GM23338 (cell line): ENCODE measurements around the gene SLC37A4. TPM values are rescaled to one million over a fixed set of nuclear protein-coding genes. Genes with fewer than 3 reads are reported as not detected.

Source experiments
- ATAC-seq: fragments of 200-7000 bp; cut with Tn5 transposase; 3 replicates; pipeline ENCODE4 v1.9.1; 2020
- DNase-seq: peaks from one replicate; pipeline ENCODE4 v3.0.0-alpha.2; 2015; ENCODE audit warnings: low spot score
- H2AFZ ChIP-seq: fragments of 200-600 bp; sonication (generic); 2 replicates; pipeline ENCODE4 v1.8.0; 2016; ENCODE audit warnings: antibody characterized with exemption, mild to moderate bottlenecking, moderate library complexity
- H3F3A ChIP-seq: fragments of 200-600 bp; sonication (generic); replicated peaks from 2 replicates; pipeline ENCODE4 v1.8.0; 2017; ENCODE audit warnings: antibody characterized with exemption, mixed run types, low read depth
- H3K27ac ChIP-seq: fragments of 200-600 bp; sonication (generic); 2 replicates; pipeline ENCODE4 v1.6.1; 2016; ENCODE audit warnings: low read depth
- H3K27me3 ChIP-seq: fragments of 200-600 bp; sonication (generic); 2 replicates; pipeline ENCODE4 v1.8.0; 2016; ENCODE audit warnings: mild to moderate bottlenecking, mixed run types, moderate library complexity; ENCODE audit not compliant: insufficient read depth
- H3K36me3 ChIP-seq: fragments of 200-600 bp; sonication (generic); 2 replicates; pipeline ENCODE4 v1.8.0; 2016; ENCODE audit warnings: mild to moderate bottlenecking; ENCODE audit not compliant: insufficient read depth
- H3K4me1 ChIP-seq: fragments of 200-600 bp; sonication (generic); 2 replicates; pipeline ENCODE4 v1.8.0; 2016; ENCODE audit warnings: mild to moderate bottlenecking, moderate library complexity; ENCODE audit not compliant: insufficient read depth
- H3K4me2 ChIP-seq: fragments of 200-600 bp; sonication (generic); 2 replicates; pipeline ENCODE4 v1.7.1; 2017; ENCODE audit warnings: mixed run types
- H3K4me3 ChIP-seq: fragments of 200-600 bp; sonication (generic); 2 replicates; pipeline ENCODE4 v1.6.1; 2016; ENCODE audit warnings: mixed run types
- H3K79me2 ChIP-seq: fragments of 200-600 bp; sonication (generic); replicated peaks from 2 replicates; pipeline ENCODE4 v1.8.0; 2017; ENCODE audit warnings: mild to moderate bottlenecking; ENCODE audit not compliant: insufficient read depth
- H3K9me2 ChIP-seq: fragments of 200-600 bp; sonication (generic); 2 replicates; pipeline ENCODE4 v1.8.0; 2017; ENCODE audit not compliant: insufficient read depth
- H4K20me1 ChIP-seq: fragments of 200-600 bp; sonication (generic); replicated peaks from 2 replicates; pipeline ENCODE4 v1.8.0; 2017; ENCODE audit warnings: mild to moderate bottlenecking; ENCODE audit not compliant: insufficient read depth
- H3K27ac Mint-ChIP-seq: 2 replicates; pipeline ENCODE4 v1.8.0; 2020; ENCODE audit warnings: inconsistent platforms, mild to moderate bottlenecking, moderate library complexity, mixed read lengths
- H3K27me3 Mint-ChIP-seq: 3 replicates; pipeline ENCODE4 v1.8.0; 2022; ENCODE audit warnings: low read depth, mild to moderate bottlenecking, moderate library complexity, mixed read lengths, inconsistent platforms; ENCODE audit not compliant: insufficient read depth, poor library complexity
- H3K36me3 Mint-ChIP-seq: 3 replicates; pipeline ENCODE4 v1.8.0; 2021; ENCODE audit warnings: low read depth, mild to moderate bottlenecking, inconsistent platforms, moderate library complexity, mixed read lengths
- H3K4me1 Mint-ChIP-seq: 3 replicates; pipeline ENCODE4 v1.8.0; 2020; ENCODE audit warnings: mild to moderate bottlenecking, inconsistent platforms, mixed read lengths
- H3K4me3 Mint-ChIP-seq: 3 replicates; pipeline ENCODE4 v1.8.0; 2021; ENCODE audit warnings: moderate library complexity, mild to moderate bottlenecking, inconsistent platforms, mixed read lengths
- H3K9me3 Mint-ChIP-seq: 3 replicates; pipeline ENCODE4 v1.8.0; 2020; ENCODE audit warnings: moderate library complexity, mild to moderate bottlenecking, inconsistent platforms, mixed read lengths
- CTCF ChIP-seq, 2 experiments: fragments of 200-600 bp in 1 of 2; sonication (generic) in 1 of 2; conservative IDR thresholded peaks; 2 replicates each; pipeline versions ENCODE4 v1.5.1 to v1.6.1; 2016 to 2017; ENCODE audit warnings: antibody characterized with exemption in 2 of 2, low read depth in 2 of 2, mild to moderate bottlenecking in 2 of 2, moderate library complexity in 1 of 2
- EZH2 ChIP-seq: fragments of 200-600 bp; sonication (generic); IDR thresholded peaks from one replicate; pipeline ENCODE4 v1.8.0; 2017; ENCODE audit warnings: antibody characterized with exemption, mild to moderate bottlenecking, low read depth; ENCODE audit not compliant: unreplicated experiment
- EZH2phosphoT487 ChIP-seq: fragments of 200-600 bp; sonication (generic); IDR thresholded peaks from one replicate; pipeline ENCODE4 v1.8.1; 2018; ENCODE audit warnings: antibody characterized with exemption; ENCODE audit not compliant: unreplicated experiment
- JUNB ChIP-seq: IDR thresholded peaks from one replicate; pipeline ENCODE4 v1.6.1; 2016; ENCODE audit warnings: antibody characterized with exemption; ENCODE audit not compliant: unreplicated experiment
- STAT1 ChIP-seq: IDR thresholded peaks from one replicate; pipeline ENCODE4 v1.6.1; 2016; ENCODE audit warnings: antibody characterized with exemption; ENCODE audit not compliant: unreplicated experiment
- ZNF331 ChIP-seq: fragments of 250-450 bp; sonication (Bioruptor Pico); IDR thresholded peaks from 2 replicates; pipeline ENCODE4 v1.5.0; 2020; ENCODE audit warnings: low read depth, mild to moderate bottlenecking, moderate library complexity
- ZNF462 ChIP-seq: fragments of 250-450 bp; sonication (Bioruptor Pico); IDR thresholded peaks from 2 replicates; pipeline ENCODE4 v1.5.0; 2020; ENCODE audit warnings: mild to moderate bottlenecking, moderate library complexity
- polyA plus RNA-seq: library from polyadenylated mRNA; unstranded; fragments of >200 nt; fragmentation: Nextera tagmentation; extraction: Ambion mirVana; gene quantifications from 2 replicates; pipeline ENCODE4 v1.2.1, GENCODE V29; 2016
- total RNA-seq: library from RNA; depleted of rRNA; stranded (reverse); fragments of >200 nt; shearing (Covaris generic); gene quantifications from 2 replicates; pipeline ENCODE4 v1.2.3, GENCODE V29; 2014

The SLC37A4 gene
- total and polyA plus RNA-seq, 2 experiments from 2014 or later: 23.4 to 56.4 TPM

DNA sequence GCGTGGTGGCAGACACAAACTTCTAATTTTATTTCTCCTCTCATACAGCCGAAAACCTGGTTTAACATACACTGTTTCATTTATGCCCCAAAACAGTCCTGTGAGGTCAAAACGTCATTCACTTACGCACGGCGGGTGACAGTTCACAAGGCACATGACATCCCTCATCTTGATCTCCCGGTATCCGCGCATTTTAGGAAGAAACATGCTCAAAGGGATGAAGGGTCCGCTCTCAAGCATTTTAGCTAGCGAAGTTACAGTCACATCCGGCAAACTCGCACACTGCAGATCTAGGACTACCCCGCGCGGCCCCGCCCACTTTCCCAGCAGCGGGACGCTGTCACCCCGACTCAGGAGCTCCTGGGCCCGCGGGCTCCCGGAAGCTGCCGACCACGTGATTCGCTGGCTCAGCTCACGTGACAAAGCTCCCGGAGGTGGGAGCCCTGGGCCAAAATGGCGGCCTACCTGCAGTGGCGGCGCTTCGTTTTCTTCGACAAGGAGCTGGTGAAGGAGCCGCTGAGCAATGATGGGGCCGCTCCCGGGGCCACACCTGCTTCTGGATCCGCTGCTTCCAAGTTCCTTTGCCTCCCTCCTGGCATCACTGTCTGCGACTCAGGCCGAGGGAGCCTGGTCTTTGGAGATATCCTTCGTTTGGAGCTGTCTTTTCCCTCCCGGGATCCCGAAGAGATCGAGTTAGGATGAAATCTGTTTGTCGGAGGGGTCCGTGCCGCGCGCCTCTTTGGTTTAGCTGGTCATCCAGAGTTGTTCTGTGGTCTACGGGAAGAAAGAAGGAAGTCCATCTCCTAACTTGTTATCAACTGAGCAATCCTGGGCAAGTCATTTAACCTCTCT, 36.9 kb upstream of the SLC37A4 start, which contains the start of gene VPS11 (continued):
- no peak for TF ChIP-seq CTCF (conservative IDR thresholded peaks at IDR 0.05; ENCODE audit: low read depth in 2 of 2)

GRCh38 chr11:119065369-119065768, 34.7 kb upstream of the SLC37A4 start:
- ATAC-seq (peak; percentile 59), DNase-seq (peak; percentile 71)
- no peaks in the 10 kb centered on the region for H3K9me3 Mint-ChIP-seq
- peaks cover 8% of the 10 kb centered on the region for H3K27me3 Mint-ChIP-seq
- Histone ChIP-seq H3K36me3 (peaks cover 5% of the 10 kb centered on the region; the same call in 1 of the 2 replicates), H2AFZ (no peak overlapping the region), H3K9me2 (0 out of 2 replicates have a peak, but pooled peaks cover under 1% of the 10 kb centered on the region), H3K4me1 (no peaks in the 10 kb centered on the region), H3K4me2 (no peak overlapping the region), H3K27me3 (no peaks in the 10 kb centered on the region), H3F3A (peaks cover 7% of the 10 kb centered on the region; the same call in 1 of the 2 replicates), H3K27ac (no peak overlapping the region), H4K20me1 (0 out of 2 replicates have a peak, but pooled peaks cover 6% of the 10 kb centered on the region), H3K4me3 (no peak overlapping the region), H3K79me2 (peaks cover 17% of the 10 kb centered on the region)
- peaks cover 6% of the 10 kb centered on the region; the same call in 2 of the 3 replicates for H3K4me1 Mint-ChIP-seq
- H3K4me3 Mint-ChIP-seq: no peak overlapping the region
- no peak overlapping the region for H3K27ac Mint-ChIP-seq
- peaks cover 5% of the 10 kb centered on the region for H3K36me3 Mint-ChIP-seq
- no peak for TF ChIP-seq EZH2
- peak; percentile 56 to 71 for TF ChIP-seq CTCF (conservative IDR thresholded peaks at IDR 0.05; ENCODE audit: low read depth in 2 of 2)
- no peak for TF ChIP-seq EZH2phosphoT487
- no peak for TF ChIP-seq JUNB
- TF ChIP-seq STAT1: no peak
- TF ChIP-seq ZNF331 (CRISPR knock-in tag): no peak

- Mint-ChIP-seq H3K36me3 (peaks cover 5% of the 10 kb centered on the region), H3K27ac (no peak overlapping the region), H3K27me3 (peaks cover 10% of the 10 kb centered on the region), H3K9me3 (peaks cover 3% of the 10 kb centered on the region; the same call in 1 of the 3 replicates), H3K4me3 (no peak overlapping the region), H3K4me1 (peaks cover 11% of the 10 kb centered on the region)
- DNase-seq (no peak), ATAC-seq (no peak)
- 0 out of 2 replicates have a peak, but pooled peaks cover 4% of the 10 kb centered on the region for H3K9me2 ChIP-seq
- no peak overlapping the region for H3K4me3 ChIP-seq
- no peaks in the 10 kb centered on the region for H3K27me3 ChIP-seq
- H3K79me2 ChIP-seq: peaks cover 7% of the 10 kb centered on the region
- H3K36me3 ChIP-seq: no peaks in the 10 kb centered on the region
- peaks cover 5% of the 10 kb centered on the region for H3F3A ChIP-seq
- no peak overlapping the region for H3K4me2 ChIP-seq
- no peak overlapping the region for H2AFZ ChIP-seq
- peaks cover 6% of the 10 kb centered on the region; the same call in 1 of the 2 replicates for H3K4me1 ChIP-seq
- no peak overlapping the region for H3K27ac ChIP-seq
- H4K20me1 ChIP-seq: 0 out of 2 replicates have a peak, but pooled peaks cover 6% of the 10 kb centered on the region
- TF ChIP-seq ZNF462 (CRISPR knock-in tag): no peak
- TF ChIP-seq ZNF331 (CRISPR knock-in tag): no peak
- no peak for TF ChIP-seq STAT1
These were observed 32.1 kb upstream of the SLC37A4 start for GRCh38 chr11:119062779-119063178.
